SK-N-MC (cell line): Measurements from ENCODE around the gene BRWD1.

Source experiments
- EZH2 ChIP-seq: fragments of 200-600 bp; sonication (generic); IDR thresholded peaks from one replicate; pipeline ENCODE4 v1.6.1; 2017; ENCODE audit warnings: antibody characterized with exemption
- FOXP2 ChIP-seq: optimal IDR thresholded peaks from 2 replicates; pipeline ENCODE3; 2011; ENCODE audit warnings: mild to moderate bottlenecking, moderate library complexity; ENCODE audit not compliant: insufficient read depth; ENCODE audit errors: extremely low read length, control extremely low read depth
- POLR2AphosphoS5 ChIP-seq: IDR thresholded peaks from 2 replicates; pipeline ENCODE4 v1.6.1; 2012; ENCODE audit warnings: mild to moderate bottlenecking, low read depth, low read length, borderline replicate concordance

DNA sequence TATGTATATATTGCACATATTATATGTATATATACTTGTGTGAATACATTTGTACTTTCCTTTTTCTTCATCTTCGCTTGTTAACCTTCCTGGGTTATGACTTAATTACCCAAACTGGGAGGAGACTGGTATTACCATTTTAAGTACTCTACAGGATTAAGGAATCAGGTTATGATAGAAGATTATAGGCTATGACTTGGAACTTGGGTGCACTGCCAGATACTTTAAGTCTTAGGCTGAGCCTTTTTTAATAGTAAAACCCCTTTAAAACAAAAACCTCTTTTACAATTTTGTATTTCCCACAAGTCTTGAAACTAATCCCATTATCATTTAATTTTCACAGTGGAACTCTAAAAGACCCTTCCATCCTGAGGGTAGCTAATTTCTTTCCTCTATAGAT is 6.0 kb downstream of the BRWD1 start:
- TF ChIP-seq EZH2, result no peak
- TF ChIP-seq POLR2AphosphoS5, result no peak
- TF ChIP-seq FOXP2, result no peak
